Measurements from ENCODE around the gene CIPC. TPM values are rescaled to one million over a fixed set of nuclear protein-coding genes. Genes with fewer than 3 reads are reported as not detected.

Gene CIPC
- total RNA-seq, 1 donor from 2014 or later = 11.5 TPM

GRCh38 chr14:77161011-77161410, 63.0 kb downstream of the CIPC start:
- intact Hi-C loops (cut with micrococcal nuclease) = no loop called here
- DNase-seq (ENCODE audit: low spot score) = no peak
- Mint-ChIP-seq H3K9me3 (no peaks in the 10 kb centered on the region), H3K4me3 (no peak overlapping the region), H3K4me1 (ENCODE audit: low read depth) (no peaks in the 10 kb centered on the region), H3K36me3 (ENCODE audit: low read depth) (no peaks in the 10 kb centered on the region), H3K27ac (no peak overlapping the region), H3K27me3 (ENCODE audit: insufficient read depth) (peaks cover 19% of the 10 kb centered on the region)

Other genes starting within 250 kb of the CIPC start
- gene IRF2BPL, start 69.5 kb upstream of the CIPC start, total RNA-seq = 24.9 and 26.5 TPM in 2 replicates
- not detected in 2 replicates for gene ZDHHC22, start 43.5 kb downstream of the CIPC start, total RNA-seq
- gene TMEM63C, start 83.5 kb downstream of the CIPC start, total RNA-seq = 1.6 TPM in 2 replicates
- not detected in 2 replicates for gene NGB, start 172.9 kb downstream of the CIPC start, total RNA-seq
- 20.5 and 22.1 TPM in 2 replicates for gene POMT2, start 222.6 kb downstream of the CIPC start, total RNA-seq
- gene GSTZ1, start 222.8 kb downstream of the CIPC start, total RNA-seq = 5.3 and 7.0 TPM in 2 replicates

Measured in activated T-helper 1 cell treated with anti-CD3 and anti-CD28 coated beads, Interleukin-12 subunit alpha, Interleukin-12 subunit beta, Interleukin-2, Interleukin-4 antibody, amounts not matched to agents 30 ng/mL and 10 ng/mL and 1 ng/mL, durations not matched to agents 14 hours and 24 hours and 36 hours (primary cell).